ENCODE results near the gene HMGN4.

Gene HMGN4

DNA sequence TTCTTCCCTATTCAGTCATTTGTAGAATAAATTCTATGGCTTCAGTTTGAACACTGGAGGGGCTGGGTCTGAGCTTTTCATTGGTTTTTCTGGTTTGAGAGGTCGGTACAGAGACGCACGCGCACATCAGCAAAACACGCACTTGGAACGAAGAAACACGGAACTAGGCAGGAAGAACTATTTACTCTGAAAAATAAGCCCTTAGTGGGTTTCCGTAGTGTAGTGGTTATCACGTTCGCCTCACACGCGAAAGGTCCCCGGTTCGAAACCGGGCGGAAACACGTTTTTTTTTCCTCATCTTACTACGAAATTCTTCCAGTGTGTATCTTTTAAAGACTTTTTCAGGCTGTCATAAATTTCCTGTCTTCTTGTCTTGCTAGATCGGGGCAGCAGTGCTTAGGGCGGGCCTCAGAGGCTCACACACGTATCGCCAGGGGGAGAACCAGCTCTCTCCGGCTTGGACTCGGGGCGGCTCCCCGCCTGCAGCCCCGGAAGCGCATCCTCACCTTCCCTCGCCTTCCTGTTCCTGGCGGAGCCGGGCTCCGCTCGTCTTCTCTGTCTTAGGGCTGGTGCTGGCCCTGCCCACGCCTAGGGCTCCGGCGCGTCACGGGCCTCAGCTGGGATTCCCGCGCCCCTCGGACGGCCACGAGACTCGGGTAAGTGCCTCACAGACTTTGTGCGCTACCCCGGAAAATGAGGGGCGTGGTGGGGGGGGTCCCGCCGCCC is at the start of gene HMGN4:
Gene HMGN4, plus strand, starts transcription at position 521 of the 726 bp plus-strand sequence. CDS start 6,841 bp downstream, outside the sequence.
- H3K9me3 Mint-ChIP-seq = no peaks in the 10 kb centered on the region
- peaks cover 58% of the 10 kb centered on the region for H3K4me1 Mint-ChIP-seq
- peak; percentile 72 for DNase-seq
- H3K4me3 Mint-ChIP-seq = peak within 1 kb of the TSS; percentile 90
- peaks cover 26% of the 10 kb centered on the region for H3K36me3 Mint-ChIP-seq (ENCODE audit: low read depth)
- TF ChIP-seq, protein P1, sequence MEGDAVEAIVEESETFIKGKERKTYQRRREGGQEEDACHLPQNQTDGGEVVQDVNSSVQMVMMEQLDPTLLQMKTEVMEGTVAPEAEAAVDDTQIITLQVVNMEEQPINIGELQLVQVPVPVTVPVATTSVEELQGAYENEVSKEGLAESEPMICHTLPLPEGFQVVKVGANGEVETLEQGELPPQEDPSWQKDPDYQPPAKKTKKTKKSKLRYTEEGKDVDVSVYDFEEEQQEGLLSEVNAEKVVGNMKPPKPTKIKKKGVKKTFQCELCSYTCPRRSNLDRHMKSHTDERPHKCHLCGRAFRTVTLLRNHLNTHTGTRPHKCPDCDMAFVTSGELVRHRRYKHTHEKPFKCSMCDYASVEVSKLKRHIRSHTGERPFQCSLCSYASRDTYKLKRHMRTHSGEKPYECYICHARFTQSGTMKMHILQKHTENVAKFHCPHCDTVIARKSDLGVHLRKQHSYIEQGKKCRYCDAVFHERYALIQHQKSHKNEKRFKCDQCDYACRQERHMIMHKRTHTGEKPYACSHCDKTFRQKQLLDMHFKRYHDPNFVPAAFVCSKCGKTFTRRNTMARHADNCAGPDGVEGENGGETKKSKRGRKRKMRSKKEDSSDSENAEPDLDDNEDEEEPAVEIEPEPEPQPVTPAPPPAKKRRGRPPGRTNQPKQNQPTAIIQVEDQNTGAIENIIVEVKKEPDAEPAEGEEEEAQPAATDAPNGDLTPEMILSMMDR (IDR thresholded peaks at IDR 0.05) = no peak
- peak within 1 kb of the TSS; percentile 98 for H3K27ac Mint-ChIP-seq
- H3K27me3 Mint-ChIP-seq (ENCODE audit: low read depth, poor library complexity) = peaks cover 5% of the 10 kb centered on the region

DNA sequence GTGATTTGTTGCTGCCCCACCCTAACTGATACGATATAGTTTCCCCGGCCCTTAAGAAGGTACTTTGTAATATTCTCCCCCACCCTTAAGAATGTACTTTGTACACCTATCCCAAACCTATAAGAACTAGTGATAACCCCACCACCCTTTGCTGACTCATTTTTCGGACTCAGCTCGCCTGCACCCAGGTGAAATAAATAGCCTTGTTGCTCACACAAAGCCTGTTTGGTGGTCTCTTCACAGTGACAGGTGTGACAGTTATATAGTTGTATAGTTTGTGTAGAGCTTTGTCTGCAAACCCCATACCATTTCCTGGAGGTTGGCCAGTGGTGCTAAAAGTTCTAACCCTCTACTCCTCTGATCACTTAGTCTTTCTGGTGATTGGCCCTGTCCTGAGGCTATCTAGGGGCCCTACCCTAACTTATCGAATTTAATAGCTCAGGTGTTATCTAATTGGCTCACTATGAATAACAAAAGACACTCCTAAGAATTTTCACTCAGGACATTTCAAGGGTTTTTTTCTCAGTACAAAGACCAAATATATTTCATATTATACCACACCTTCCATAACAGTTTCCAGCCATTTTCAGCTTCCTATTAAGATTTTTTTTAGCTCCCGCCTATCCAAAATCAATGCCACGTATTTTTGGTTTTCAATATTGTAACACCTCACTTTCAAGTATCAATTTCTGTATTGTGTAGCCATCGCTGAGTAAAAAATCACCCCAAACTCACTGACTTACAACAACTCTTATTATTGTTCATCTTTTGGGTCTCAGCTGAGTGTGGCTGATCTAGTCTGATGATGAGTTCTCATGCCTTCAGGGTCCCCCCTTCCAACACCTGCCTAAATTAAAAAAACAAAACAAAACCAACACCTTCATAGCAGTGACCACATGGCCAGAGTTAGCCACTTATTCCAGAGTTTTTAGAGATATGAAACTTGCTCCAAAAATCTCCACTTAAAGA is 47.9 kb upstream of the HMGN4 start:
- TF ChIP-seq, protein P1 (IDR thresholded peaks at IDR 0.05) = no peak
- no peak overlapping the region for H3K4me3 Mint-ChIP-seq
- peaks cover 7% of the 10 kb centered on the region for H3K36me3 Mint-ChIP-seq (ENCODE audit: low read depth)
- H3K4me1 Mint-ChIP-seq = peaks cover 19% of the 10 kb centered on the region
- no peaks in the 10 kb centered on the region for H3K27me3 Mint-ChIP-seq (ENCODE audit: low read depth, poor library complexity)
- DNase-seq = no peak
- H3K27ac Mint-ChIP-seq = no peak overlapping the region
- H3K9me3 Mint-ChIP-seq = peaks cover 18% of the 10 kb centered on the region

DNA sequence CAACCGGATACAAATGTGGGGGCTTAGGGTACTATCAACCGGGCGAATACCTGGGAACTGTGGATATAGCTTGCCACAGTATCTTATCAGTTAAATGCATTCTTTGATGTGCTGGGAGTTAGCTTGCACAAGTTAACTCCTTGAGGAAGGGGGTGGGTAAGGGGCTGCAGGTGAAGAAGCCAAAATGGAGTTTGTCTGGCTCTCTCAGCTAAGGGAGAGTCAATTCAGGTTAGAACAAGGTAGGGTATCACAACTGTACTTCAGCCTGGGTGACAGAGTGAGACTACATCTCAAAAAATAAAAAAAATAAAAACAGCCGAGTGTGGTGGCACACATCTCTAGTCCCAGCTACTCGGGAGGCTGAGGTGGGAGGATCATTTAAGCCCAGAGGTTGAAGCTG is 46.6 kb upstream of the HMGN4 start:
- H3K4me1 Mint-ChIP-seq = peaks cover 19% of the 10 kb centered on the region
- TF ChIP-seq, protein P1 (IDR thresholded peaks at IDR 0.05) = no peak
- H3K27ac Mint-ChIP-seq = no peak overlapping the region
- H3K27me3 Mint-ChIP-seq (ENCODE audit: low read depth, poor library complexity) = no peaks in the 10 kb centered on the region
- H3K36me3 Mint-ChIP-seq (ENCODE audit: low read depth) = peaks cover 7% of the 10 kb centered on the region
- no peak overlapping the region for H3K4me3 Mint-ChIP-seq
- peaks cover 11% of the 10 kb centered on the region for H3K9me3 Mint-ChIP-seq
- no peak for DNase-seq

DNA sequence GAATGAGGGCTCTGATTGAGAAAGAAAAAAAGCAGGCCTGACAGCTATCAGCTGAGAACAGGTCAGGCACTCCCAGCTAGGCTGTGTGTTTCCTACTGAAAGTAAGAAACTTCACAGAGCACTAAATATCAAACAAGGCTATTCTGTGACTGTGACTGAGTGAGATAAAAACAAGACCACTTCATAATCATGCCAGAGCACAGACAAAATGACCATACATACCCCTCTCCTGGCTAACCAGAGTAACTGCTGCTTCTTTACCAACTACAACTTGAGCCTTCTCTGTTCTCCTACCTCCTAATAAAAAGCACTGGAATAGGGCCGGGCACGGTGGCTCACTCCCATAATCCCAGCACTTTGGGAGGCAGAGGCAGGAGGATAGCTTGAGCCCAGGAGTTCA is 44.9 kb upstream of the HMGN4 start:
- H3K4me1 Mint-ChIP-seq = peaks cover 19% of the 10 kb centered on the region
- no peaks in the 10 kb centered on the region for H3K36me3 Mint-ChIP-seq (ENCODE audit: low read depth)
- no peak for DNase-seq
- no peak overlapping the region for H3K4me3 Mint-ChIP-seq
- TF ChIP-seq, protein P1 (IDR thresholded peaks at IDR 0.05) = no peak
- no peaks in the 10 kb centered on the region for H3K9me3 Mint-ChIP-seq
- H3K27ac Mint-ChIP-seq = no peak overlapping the region
- H3K27me3 Mint-ChIP-seq (ENCODE audit: low read depth, poor library complexity) = peaks cover 7% of the 10 kb centered on the region

DNA sequence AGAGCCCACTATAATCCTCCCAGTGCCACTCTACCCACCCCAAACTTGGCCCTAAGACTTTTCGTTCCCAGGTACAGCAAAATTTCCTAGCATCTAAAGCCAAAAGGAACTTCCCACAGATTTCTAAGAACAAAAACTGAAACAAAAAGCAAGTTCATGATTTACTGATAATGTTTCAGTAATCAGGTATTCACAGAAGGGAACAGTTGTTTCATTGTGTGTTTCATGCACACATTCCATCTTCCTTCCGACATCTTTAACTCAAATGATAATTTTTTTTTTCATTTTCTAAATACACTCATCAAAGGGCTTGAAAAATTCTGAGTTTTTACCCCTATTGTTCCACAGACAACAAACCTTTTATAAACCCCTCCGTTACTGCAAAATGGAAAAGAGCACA is 44.0 kb upstream of the HMGN4 start:
- H3K27me3 Mint-ChIP-seq (ENCODE audit: low read depth, poor library complexity) = peaks cover 7% of the 10 kb centered on the region

More for the DNA sequence above, 44.0 kb upstream of the HMGN4 start:
- no peak for DNase-seq
- H3K9me3 Mint-ChIP-seq = no peaks in the 10 kb centered on the region
- no peak overlapping the region for H3K4me3 Mint-ChIP-seq
- H3K36me3 Mint-ChIP-seq (ENCODE audit: low read depth) = no peaks in the 10 kb centered on the region
- H3K27ac Mint-ChIP-seq = no peak overlapping the region
- TF ChIP-seq, protein P1 (IDR thresholded peaks at IDR 0.05) = no peak
- H3K4me1 Mint-ChIP-seq = peaks cover 19% of the 10 kb centered on the region
